ENCODE data around the gene PCDHA3. TPM values are rescaled to one million over a fixed set of nuclear protein-coding genes. Genes with fewer than 3 reads are reported as not detected.

Gene PCDHA3
- total and polyA plus RNA-seq, 2 of the 4 experiments (the other 2 are of a cell fraction): under 0.01 to 0.03 TPM

DNA sequence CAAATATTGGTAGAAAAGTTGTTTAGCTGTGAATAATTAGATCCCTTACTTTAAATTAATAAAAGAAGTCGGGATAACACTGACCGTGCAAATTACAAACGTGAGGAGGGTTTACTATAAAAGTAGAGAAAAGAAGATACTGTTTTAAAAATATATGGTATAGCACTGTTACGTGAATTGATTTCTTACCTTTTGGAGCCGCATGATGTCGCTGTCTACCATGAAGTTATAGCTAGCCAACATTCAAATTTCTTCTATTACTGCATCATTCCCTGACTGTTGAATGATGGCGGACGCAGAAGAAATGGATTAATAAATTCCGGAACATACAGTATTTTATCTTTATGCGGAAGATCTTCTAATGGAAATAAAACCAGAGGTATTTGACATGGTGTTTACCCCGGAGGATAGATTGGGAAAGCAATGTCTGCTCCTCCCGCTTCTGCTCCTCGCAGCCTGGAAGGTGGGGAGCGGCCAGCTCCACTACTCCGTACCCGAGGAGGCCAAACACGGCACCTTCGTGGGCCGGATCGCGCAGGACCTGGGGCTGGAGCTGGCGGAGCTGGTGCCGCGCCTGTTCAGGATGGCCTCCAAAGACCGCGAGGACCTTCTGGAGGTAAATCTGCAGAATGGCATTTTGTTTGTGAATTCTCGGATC lies 27.0 kb downstream of the PCDHA3 start, which contains the start of gene PCDHA6:
TSS of gene PCDHA6 (plus strand) at position 257 of the 658 bp plus-strand sequence. CDS start at position 389, 132 bp downstream.
- Histone ChIP-seq H3K14ac (replicated peaks; ENCODE audit: low read depth, low read length) (no peak within 1 kb of the TSS), H3K4ac (ENCODE audit: low read depth, low read length) (no peak within 1 kb of the TSS), H3K4me1 (ENCODE audit: control insufficient read depth, insufficient read depth, low read length) (no peaks in the 10 kb centered on the region), H3K9me1 (ENCODE audit: insufficient read depth, low read length) (no peaks in the 10 kb centered on the region), H3K9ac (ENCODE audit: low read depth, low read length) (no peak within 1 kb of the TSS), H3K79me1 (ENCODE audit: low read depth in 1 of 2, low read length in 2 of 2) (no peaks in the 10 kb centered on the region), H3K9me3 (ENCODE audit: control insufficient read depth, insufficient read depth, low read length) (peaks cover 13% of the 10 kb centered on the region), H3K23ac (ENCODE audit: low read depth, low read length) (no peak within 1 kb of the TSS), H4K91ac (ENCODE audit: insufficient read depth, low read depth, low read length) (no peak within 1 kb of the TSS), H3K56ac (ENCODE audit: extremely low read depth, insufficient read depth, low read length) (no peak within 1 kb of the TSS), H3K4me3 (ENCODE audit: insufficient read depth, low read depth, low read length) (no peak within 1 kb of the TSS), H2BK20ac (ENCODE audit: low read depth, low read length) (no peak within 1 kb of the TSS), H3K27me3 (ENCODE audit: control insufficient read depth, insufficient read depth, low read length) (no peaks in the 10 kb centered on the region), H2AFZ (replicated peaks; ENCODE audit: low read length, poor library complexity) (no peak within 1 kb of the TSS), H2BK5ac (ENCODE audit: low read depth, low read length, poor library complexity, severe bottlenecking) (no peak within 1 kb of the TSS), H3K36me3 (ENCODE audit: control insufficient read depth, insufficient read depth, low read length) (no peaks in the 10 kb centered on the region), H3K18ac (ENCODE audit: low read depth, low read length) (no peak within 1 kb of the TSS), H4K5ac (ENCODE audit: low read depth, low read length) (no peak within 1 kb of the TSS), H2BK15ac (ENCODE audit: low read depth, low read length) (no peak within 1 kb of the TSS), H3K4me2 (ENCODE audit: low read depth, low read length) (no peak within 1 kb of the TSS), H2AK9ac (replicated peaks; ENCODE audit: low read depth, low read length, poor library complexity) (no peak within 1 kb of the TSS), H3K27ac (ENCODE audit: insufficient read depth, low read length) (no peak within 1 kb of the TSS), H4K8ac (ENCODE audit: low read depth in 2 of 2, low read length in 2 of 2) (no peak within 1 kb of the TSS), H2BK120ac (ENCODE audit: low read depth, low read length) (no peak within 1 kb of the TSS), H4K20me1 (ENCODE audit: insufficient read depth, low read length) (no peaks in the 10 kb centered on the region), H2AK5ac (ENCODE audit: low read depth, low read length) (no peak within 1 kb of the TSS)
- TF ChIP-seq SMC3 (IDR thresholded peaks at IDR 0.05; ENCODE audit: low read depth, low read length): no peak
- 20% methylated on average over 3 of the region's 27 CpGs; no CpG with 5 or more reads in 1 of the 2 experiments for WGBS, 2 experiments (ENCODE audit: extremely low coverage in 2 of 2, insufficient read length in 1 of 2)
- in situ Hi-C loops (cut with MboI; ENCODE audit: low sequenced_read_pairs): no loop called here
- ChIA-PET POLR2A (ENCODE audit: unreplicated experiment) (no interaction called here), CTCF (no interaction called here)
- ATAC-seq (ENCODE audit: low read depth) (no peak), DNase-seq (no peak)
- BruUV-seq (replicated peaks): no TSS peak
- dilution Hi-C loops (cut with HindIII; ENCODE audit: low sequenced_read_pairs, unreplicated experiment): no loop called here
- intact Hi-C loops (cut with micrococcal nuclease): no loop called here

All from IMR-90 (cell line).